Common myeloid progenitor, CD34-positive (primary cell): ENCODE data around the gene HIVEP1.

Experiments used
- CTCF ChIA-PET: fragments of 350-600 bp; sonication (Branson Sonifier 250); formaldehyde crosslinking; loops from one replicate; lab custom pipeline; 2021; ENCODE audit warnings: antibody characterized with exemption; lab: Charles Lee
- POLR2A ChIA-PET: fragments of 350-600 bp; sonication (Branson Sonifier 250); formaldehyde crosslinking; loops from one replicate; lab custom pipeline; 2021; ENCODE audit warnings: antibody characterized with exemption; lab: Charles Lee
- DNase-seq, 3 donors: peaks; one replicate each; pipeline versions ENCODE4 v3.0.0 to v3.0.0-alpha.2; 2013
- H3K27ac ChIP-seq, 2 experiments: 1 replicate in 1 of 2; 2 replicates in 1 of 2; pipeline ENCODE4 v1.7.0; 2013; ENCODE audit warnings: inconsistent platforms in 2 of 2, low read length in 2 of 2, mild to moderate bottlenecking in 2 of 2, low read depth in 1 of 2, moderate library complexity in 1 of 2; ENCODE audit not compliant: severe bottlenecking in 2 of 2, insufficient read depth in 1 of 2, poor library complexity in 1 of 2
- H3K27me3 ChIP-seq, 5 experiments: replicated peaks in 2 of 5; 1 replicate in 3 of 5; 2 replicates in 2 of 5; pipeline versions ENCODE4 v1.6.1 to v1.7.0; 2013; ENCODE audit warnings: low read length in 4 of 5, mild to moderate bottlenecking in 2 of 5, moderate library complexity in 2 of 5, inconsistent platforms in 1 of 5; ENCODE audit not compliant: insufficient read depth in 5 of 5, control insufficient read depth in 4 of 5
- H3K36me3 ChIP-seq, 4 experiments: 1 replicate in 2 of 4; 2 replicates in 2 of 4; pipeline versions ENCODE4 v1.6.1 to v1.7.0; 2013; ENCODE audit warnings: low read length in 3 of 4, control low read depth in 1 of 4, mild to moderate bottlenecking in 1 of 4; ENCODE audit not compliant: control insufficient read depth in 4 of 4, insufficient read depth in 4 of 4
- H3K4me1 ChIP-seq, 4 experiments: 1 replicate in 3 of 4; 2 replicates in 1 of 4; pipeline versions ENCODE4 v1.6.1 to v1.7.1; 2013; ENCODE audit warnings: low read length in 3 of 4, mild to moderate bottlenecking in 3 of 4, control low read depth in 1 of 4, inconsistent platforms in 1 of 4, moderate library complexity in 1 of 4; ENCODE audit not compliant: control insufficient read depth in 4 of 4, insufficient read depth in 4 of 4; ENCODE audit errors: control extremely low read depth in 1 of 4
- H3K4me3 ChIP-seq, 7 experiments: 1 replicate in 4 of 7; 2 replicates in 3 of 7; pipeline versions ENCODE4 v1.5.1 to v1.7.0; 2013; ENCODE audit warnings: mild to moderate bottlenecking in 7 of 7, low read length in 6 of 7, moderate library complexity in 6 of 7, inconsistent platforms in 2 of 7, low read depth in 2 of 7, control low read depth in 1 of 7; ENCODE audit not compliant: insufficient read depth in 4 of 7, control insufficient read depth in 1 of 7; ENCODE audit errors: extremely low read depth in 1 of 7
- H3K9me3 ChIP-seq, 5 experiments: 1 replicate in 4 of 5; 2 replicates in 1 of 5; pipeline versions ENCODE4 v1.6.1 to v1.7.1; 2013; ENCODE audit warnings: low read length in 4 of 5, mild to moderate bottlenecking in 2 of 5, inconsistent platforms in 1 of 5, low read depth in 1 of 5, moderate library complexity in 1 of 5; ENCODE audit not compliant: control insufficient read depth in 4 of 5, insufficient read depth in 2 of 5; ENCODE audit errors: control extremely low read depth in 1 of 5
- WGBS: methylation state at CpG from one replicate; pipeline ENCODE4 v1.1.5; 2013; ENCODE audit not compliant: insufficient coverage; 5-methylcytosine and 5-hydroxymethylcytosine counted together

HIVEP1 gene

GRCh38 chr6:12017263-12017662, 5.2 kb downstream of the HIVEP1 start:
- 100% methylated on average over 10 of the region's 10 CpGs for WGBS
- peaks cover 3 to 28% (median 19%) of the 10 kb centered on the region in 4 experiments for H3K36me3 ChIP-seq
- H3K9me3 ChIP-seq, result peaks cover 0 to 2% (median 0%) of the 10 kb centered on the region in 5 experiments
- H3K4me1 ChIP-seq, result peaks cover 3 to 10% (median 8%) of the 10 kb centered on the region in 4 experiments
- CTCF ChIA-PET, result interaction anchor here (1.4 to 1.6 kb wide), 2 partner anchors 22 to 195 kb away, joined by 3 read pairs; no protein-coding TSS in a partner anchor
- POLR2A ChIA-PET, result no interaction called here
- DNase-seq, result no peak
- H3K4me3 ChIP-seq, result no peak overlapping the region
- H3K27ac ChIP-seq, result no peak overlapping the region
- no peaks in the 10 kb centered on the region for H3K27me3 ChIP-seq

DNA sequence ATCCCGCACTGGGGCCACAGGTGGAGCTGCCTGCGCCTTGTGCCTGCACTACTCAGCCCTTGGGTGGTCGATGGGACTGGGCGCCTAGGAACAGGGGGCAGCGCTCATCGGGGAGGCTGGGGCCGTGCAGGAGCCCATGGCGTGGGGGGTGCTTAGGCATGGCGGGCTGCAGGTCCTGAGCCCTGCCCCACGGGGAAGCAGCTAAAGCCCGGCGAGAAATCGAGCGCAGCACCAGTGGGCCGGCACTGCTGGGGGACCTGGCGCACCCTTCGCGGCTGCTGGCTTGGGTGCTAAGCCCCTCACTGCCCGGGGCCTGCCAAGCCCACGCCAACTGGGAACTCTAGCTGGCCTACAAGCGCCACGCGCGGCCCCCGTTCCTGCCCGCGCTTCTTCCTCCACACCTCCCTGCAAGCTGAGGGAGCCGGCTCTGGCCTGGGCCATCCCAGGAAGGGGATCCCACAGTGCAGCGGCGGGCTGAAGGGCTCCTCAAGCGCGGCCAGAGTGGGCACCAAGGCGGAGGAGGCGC, 5.8 kb downstream of the HIVEP1 start:
- no peak for DNase-seq
- Histone ChIP-seq H3K4me1 (peaks cover 3 to 10% (median 8%) of the 10 kb centered on the region in 4 experiments), H3K27ac (no peak overlapping the region), H3K27me3 (no peaks in the 10 kb centered on the region), H3K4me3 (no peak overlapping the region), H3K36me3 (peaks cover 3 to 31% (median 21%) of the 10 kb centered on the region in 4 experiments), H3K9me3 (peaks cover 0 to 2% (median 0%) of the 10 kb centered on the region in 5 experiments)
- WGBS, result 92% methylated on average over 28 of the region's 34 CpGs
- ChIA-PET CTCF (interaction anchor here (1.1 to 1.6 kb wide), 3 partner anchors 12 to 196 kb away, joined by 3 read pairs; no protein-coding TSS in a partner anchor), POLR2A (no interaction called here)

DNA sequence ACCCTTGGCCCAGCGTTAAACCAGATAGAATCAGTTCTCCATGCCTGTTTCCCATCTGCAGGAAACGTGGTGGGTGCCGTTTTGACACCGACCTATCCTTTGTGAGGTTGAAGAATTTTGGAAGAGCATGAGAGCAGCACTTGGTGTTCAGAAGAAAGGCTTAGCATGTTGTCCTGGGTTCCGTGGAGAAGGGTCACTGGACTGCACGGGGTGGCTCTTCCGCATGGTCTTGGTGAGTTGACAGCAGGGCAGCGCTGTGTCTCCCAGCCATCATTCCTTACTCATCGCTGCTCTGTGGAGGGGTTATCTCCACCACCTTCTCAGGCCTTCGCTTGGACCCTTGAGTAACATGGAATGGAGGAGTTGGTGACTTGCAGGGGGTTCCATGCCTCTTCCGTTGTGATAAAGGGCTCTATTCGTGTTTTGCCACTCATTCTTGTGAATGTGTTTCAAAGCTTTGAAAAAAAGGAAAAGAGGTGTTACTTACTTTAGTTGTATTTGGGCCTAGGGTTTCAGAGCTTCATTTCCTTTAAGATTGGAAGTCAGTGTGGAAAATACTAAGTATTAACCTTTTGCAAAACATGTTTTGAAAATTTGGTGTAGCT, 8.2 kb downstream of the HIVEP1 start:
- no peaks in the 10 kb centered on the region for H3K27me3 ChIP-seq
- no peak overlapping the region for H3K4me3 ChIP-seq
- peaks cover 3 to 32% (median 21%) of the 10 kb centered on the region in 4 experiments for H3K36me3 ChIP-seq
- POLR2A ChIA-PET, result no interaction called here
- DNase-seq, result no peak
- H3K27ac ChIP-seq, result no peak overlapping the region
- H3K9me3 ChIP-seq, result peaks cover 0 to 2% (median 0%) of the 10 kb centered on the region in 5 experiments
- no peaks in the 10 kb centered on the region for H3K4me1 ChIP-seq
- CTCF ChIA-PET, result no interaction called here
- WGBS, result 93% methylated on average over 10 of the region's 12 CpGs

GRCh38 chr6:12022481-12022880, 10.4 kb downstream of the HIVEP1 start:
- no peak overlapping the region for H3K27ac ChIP-seq
- H3K4me1 ChIP-seq, result no peaks in the 10 kb centered on the region
- WGBS, result 83% methylated on average over 1 of the region's 1 CpG
- no peak for DNase-seq
- ChIA-PET CTCF (interaction anchor here (1.3 kb wide), 1 partner anchor 9 kb away, joined by 7 read pairs; no protein-coding TSS in a partner anchor), POLR2A (no interaction called here)
- no peak overlapping the region for H3K4me3 ChIP-seq
- H3K27me3 ChIP-seq, result no peaks in the 10 kb centered on the region
- no peaks in the 10 kb centered on the region for H3K9me3 ChIP-seq
- peaks cover under 1 to 23% (median 14%) of the 10 kb centered on the region in 4 experiments for H3K36me3 ChIP-seq

DNA sequence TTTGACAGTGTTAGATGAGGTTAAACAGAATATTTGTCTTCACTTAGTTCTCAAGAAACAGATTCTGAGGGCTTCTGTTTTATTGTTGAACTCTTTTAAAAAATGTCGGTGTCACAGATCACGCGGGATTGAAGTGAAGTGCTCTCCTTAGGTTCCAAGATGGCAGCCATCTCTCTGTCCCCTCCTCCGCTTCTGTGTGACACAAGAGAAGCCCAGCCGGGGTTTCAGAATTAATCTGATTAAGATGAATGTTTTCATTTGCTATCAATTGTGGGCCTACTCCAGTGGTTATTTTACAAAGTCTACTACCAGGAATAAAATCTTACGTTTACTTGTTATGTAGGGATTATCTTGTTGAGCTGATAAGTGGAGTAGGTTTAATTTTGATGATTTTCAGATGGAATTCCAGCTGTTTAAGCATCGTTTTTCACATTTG, 10.9 kb downstream of the HIVEP1 start:
- no CpG with 5 or more reads among the region's 7 CpGs for WGBS
- Histone ChIP-seq H3K9me3 (peaks cover 0 to under 1% (median 0%) of the 10 kb centered on the region in 5 experiments), H3K27me3 (no peaks in the 10 kb centered on the region), H3K4me1 (no peaks in the 10 kb centered on the region), H3K36me3 (peaks cover 0 to 23% (median 15%) of the 10 kb centered on the region in 4 experiments), H3K27ac (no peak overlapping the region), H3K4me3 (no peak overlapping the region)
- no peak for DNase-seq
- ChIA-PET POLR2A (no interaction called here), CTCF (no interaction called here)

DNA sequence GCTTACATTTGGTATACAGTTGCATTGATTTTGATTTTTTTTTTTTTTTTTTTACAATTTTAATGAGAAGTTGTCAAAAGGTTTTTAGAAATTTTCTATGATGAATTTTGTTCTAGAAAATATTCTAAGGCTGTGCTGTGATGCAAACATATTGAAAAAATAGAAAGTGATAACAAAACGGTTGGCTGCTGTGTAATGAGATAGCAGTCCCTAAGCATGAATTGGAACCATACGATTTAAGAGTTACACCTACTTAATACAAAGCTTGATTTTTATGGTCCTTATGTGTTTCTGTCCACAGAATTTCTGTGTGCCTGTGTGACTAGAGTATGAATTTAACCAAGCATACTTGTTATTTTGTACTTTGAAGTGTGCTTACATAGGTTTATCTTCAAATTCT, 12.1 kb downstream of the HIVEP1 start:
- DNase-seq, result peak in 1 of 3 donors; percentile 35
- H3K4me3 ChIP-seq, result no peak overlapping the region
- peaks cover 4 to 28% (median 14%) of the 10 kb centered on the region in 4 experiments for H3K36me3 ChIP-seq
- H3K27ac ChIP-seq, result no peak overlapping the region
- ChIA-PET CTCF (interaction anchor here (0.7 kb wide), 1 partner anchor 76 kb away, joined by 3 read pairs; no protein-coding TSS in a partner anchor), POLR2A (no interaction called here)
- H3K4me1 ChIP-seq, result no peaks in the 10 kb centered on the region
- H3K9me3 ChIP-seq, result peaks cover 0 to 5% (median 0%) of the 10 kb centered on the region in 5 experiments
- H3K27me3 ChIP-seq, result no peaks in the 10 kb centered on the region
- no CpG with 5 or more reads among the region's 2 CpGs for WGBS
